Measurements from ENCODE around the gene CIAO3. TPM values are rescaled to one million over a fixed set of nuclear protein-coding genes. Genes with fewer than 3 reads are reported as not detected.
A peak's percentile ranks its signal among the peaks of the same experiment; 100 is the strongest.

CIAO3 gene
- total RNA-seq, 1 donor from 2014 or later, result 21.7 TPM

DNA sequence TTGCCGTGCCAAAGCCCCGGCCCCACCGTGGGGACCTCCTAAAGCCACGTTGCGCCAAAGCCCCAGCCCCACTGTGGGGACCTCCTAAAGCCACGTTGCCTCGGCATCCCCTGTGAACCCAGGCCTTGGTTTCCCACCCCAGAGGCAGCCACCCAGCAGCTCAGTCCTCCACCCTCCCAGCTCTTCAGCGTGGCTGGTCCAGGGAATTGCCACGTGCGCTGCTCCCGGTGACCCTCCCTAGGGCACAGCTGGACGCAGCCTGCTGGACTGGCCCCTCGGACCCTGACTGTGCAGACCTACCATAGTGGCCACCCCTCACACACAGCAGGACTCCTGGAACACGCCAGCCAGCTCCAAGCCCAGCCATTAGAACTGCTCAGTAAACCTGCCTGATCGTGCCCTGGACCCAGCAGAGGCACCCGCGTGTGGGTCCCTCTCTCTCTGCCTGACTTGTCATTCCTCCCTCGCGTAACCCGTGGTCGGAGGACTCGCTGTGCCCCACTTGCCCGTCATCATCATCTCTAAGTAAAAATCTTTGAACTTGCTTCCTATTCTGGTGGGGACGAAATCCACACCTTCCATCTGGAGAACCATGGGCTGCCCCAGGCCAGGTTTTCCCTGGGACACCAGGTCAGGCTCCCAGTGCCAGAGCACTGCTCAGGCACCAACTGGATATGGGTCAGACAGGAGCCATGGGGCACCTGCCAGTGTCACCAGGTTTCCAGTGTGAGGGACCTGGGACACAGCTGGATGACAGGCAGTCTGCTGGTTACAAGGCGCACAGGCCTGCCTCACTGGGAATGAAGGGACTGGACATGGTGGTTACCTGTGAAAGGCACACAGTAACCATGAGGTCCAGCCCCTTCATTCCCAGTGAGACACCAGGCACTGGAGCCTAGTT is 5.6 kb downstream of the CIAO3 start:
- DNase-seq (ENCODE audit: low read depth), result no peak

DNA sequence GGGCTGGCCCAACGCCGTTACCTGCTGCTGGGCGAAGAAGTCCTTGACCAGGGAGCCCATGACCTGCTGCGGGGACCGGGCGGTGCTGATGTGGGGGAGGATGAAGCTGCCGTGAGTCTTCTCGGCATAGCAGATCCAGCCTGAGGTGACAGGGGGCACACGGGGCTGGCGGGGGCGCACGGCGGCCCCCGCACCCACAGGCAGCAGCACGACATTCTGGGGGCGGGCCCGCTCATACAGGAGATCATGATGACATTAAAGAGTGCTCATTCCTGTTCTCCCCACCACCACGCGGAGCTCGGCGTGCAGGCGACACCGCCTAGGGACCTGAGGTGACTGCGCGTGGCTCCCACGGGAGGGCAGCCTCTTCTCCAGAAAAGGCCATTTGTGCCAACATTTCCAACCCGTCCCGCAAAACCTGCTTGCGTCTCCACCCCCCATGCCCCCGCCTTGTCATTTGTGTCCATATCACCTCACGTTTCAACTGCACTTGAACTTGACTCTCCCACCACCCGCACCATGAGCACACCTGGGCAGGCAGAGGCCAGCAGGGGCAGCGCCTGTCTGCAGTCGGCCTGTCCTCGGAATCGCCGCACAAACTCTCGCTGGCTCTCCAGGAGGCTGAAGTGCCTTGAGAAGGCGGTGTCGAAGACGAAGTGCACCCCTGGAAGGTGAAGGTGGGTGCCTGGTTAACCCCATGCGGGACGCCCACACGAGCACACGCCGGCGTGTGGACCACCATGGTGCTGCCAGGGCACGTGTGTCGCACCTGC is 6.4 kb downstream of the CIAO3 start:
- DNase-seq (ENCODE audit: low read depth), result no peak

GRCh38 chr16:733382-734207 is 7.2 kb downstream of the CIAO3 start:
- DNase-seq (ENCODE audit: low read depth), result no peak

DNA sequence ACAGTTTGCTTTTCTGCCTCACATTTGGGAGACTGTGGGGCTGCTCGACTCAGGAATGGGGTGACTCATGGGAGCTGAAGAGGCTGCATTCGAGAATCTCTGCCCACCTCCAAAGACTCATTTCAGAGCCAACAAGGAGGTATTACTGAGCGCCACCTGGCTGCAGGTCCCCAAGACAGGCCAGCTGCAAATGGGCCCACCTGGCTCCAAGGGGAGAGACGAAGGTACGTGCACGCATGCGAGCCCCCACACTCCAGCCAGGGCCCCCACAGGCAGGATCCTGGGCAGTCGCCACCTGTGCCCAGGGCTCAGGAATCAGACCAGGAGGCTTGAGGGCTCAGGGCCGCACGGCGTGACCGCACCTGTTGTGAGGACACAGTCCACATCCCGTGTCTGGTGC is 7.9 kb downstream of the CIAO3 start:
- no peak for DNase-seq (ENCODE audit: low read depth)

DNA sequence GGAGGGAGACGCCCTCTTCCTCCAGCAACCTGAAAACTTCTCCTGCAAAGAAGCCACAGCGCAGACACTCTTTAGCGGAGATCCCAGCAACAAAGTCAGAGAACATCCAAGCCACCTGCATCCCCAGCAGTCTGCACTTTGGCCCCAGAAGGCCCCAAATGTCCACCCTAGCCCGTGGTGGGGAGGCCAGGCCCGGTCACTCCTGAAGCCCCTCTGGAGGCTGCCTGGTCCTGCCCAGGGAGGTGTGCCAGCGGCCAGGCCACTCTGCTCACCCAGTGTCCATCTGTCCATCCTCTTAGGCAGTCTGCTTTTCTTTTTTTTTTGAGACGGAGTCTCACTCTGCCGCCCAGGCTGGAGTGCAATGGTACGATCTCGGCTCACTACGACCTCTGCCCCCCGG is 8.5 kb downstream of the CIAO3 start:
- no peak for DNase-seq (ENCODE audit: low read depth)

- no peak for DNase-seq (ENCODE audit: low read depth)
Measured at GRCh38 chr16:730666-731509, 9.9 kb downstream of the CIAO3 start.

DNA sequence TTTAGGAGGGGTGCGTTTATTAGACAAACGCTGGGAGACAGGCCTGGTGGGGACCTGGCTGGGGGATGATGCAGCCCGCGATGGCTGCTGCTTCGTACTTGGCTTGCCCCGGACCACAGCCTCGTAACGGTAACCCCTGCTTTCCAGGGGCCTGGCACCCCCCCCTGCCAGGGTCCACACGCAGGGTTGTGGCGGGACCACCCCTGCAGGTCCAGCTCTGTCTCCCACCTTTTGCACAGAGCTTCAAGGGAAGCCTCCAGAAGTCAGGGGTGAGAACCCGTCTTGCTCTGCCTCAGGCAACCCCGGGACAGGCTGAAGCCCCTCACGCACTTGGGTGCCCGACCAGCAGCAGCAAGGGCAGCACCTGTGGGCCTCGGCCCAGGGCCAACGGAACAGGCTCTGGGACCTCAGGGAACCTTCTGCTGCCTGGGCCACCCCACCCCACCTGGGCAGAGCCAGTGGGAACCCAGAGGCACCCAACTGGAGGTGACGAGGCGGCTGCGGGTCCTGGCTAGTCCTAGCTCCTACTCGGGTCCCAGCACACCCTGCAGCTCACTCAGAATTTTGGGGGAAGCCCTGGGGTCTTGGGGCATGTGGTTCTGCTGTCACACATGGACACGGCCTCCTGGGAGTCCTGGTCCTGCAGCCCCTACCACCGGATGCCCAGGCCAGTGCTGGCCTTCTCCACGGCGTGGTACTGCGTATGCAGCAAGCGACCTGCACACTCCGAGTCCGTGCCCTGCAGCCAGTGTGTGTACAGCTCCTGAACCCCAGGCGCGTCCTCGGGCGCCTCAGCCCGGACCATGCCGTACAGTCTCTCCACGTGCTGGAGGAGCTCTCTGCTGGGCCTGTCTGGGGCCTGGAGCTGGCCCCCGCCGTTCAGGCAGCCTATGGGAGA is 10.8 kb downstream of the CIAO3 start:
- DNase-seq (ENCODE audit: low read depth), result no peak

DNA sequence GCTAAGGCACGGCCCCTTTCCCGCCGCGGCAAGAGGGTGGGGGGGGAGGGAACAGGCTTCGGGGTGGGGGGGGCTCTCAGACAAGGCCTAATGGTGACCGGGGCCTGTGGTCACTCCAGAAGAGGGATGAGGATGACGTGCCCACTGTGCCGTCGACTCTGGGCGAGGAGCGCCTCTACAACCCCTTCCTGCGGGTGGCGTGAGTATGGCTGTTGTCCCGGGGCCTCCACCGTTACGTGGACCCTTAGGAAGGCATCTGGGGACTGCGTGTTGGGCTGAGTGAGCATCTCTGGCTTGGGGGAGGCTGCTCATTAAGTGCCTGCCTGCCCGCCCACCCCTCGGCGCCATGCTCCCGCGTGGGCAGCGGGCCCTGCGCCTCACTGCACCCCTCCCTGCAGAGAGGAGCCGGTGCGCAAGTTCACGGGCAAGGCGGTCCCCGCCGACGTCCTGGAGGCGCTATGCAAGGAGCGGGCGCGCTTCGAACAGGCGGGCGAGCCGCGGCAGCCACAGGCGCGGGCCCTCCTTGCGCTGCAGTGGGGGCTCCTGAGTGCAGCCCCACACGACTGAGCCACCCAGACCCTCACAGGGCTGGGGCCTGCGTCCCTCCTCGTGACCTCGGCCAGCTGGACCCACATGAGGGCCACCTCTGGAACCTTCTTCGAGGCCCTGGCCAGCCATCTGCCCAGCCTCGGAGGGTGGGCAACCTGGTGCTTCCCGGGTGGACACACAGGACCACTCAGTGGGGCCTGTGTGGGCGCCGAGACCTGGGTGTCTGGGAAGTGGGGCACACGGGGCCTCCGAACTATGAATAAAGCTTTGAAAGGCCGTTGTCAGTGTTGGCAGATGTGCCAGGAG is 11.7 kb downstream of the CIAO3 start:
- DNase-seq (ENCODE audit: low read depth), result no peak

GRCh38 chr16:728131-728889 is 12.5 kb downstream of the CIAO3 start:
- DNase-seq (ENCODE audit: low read depth), result peak; percentile 40

DNA sequence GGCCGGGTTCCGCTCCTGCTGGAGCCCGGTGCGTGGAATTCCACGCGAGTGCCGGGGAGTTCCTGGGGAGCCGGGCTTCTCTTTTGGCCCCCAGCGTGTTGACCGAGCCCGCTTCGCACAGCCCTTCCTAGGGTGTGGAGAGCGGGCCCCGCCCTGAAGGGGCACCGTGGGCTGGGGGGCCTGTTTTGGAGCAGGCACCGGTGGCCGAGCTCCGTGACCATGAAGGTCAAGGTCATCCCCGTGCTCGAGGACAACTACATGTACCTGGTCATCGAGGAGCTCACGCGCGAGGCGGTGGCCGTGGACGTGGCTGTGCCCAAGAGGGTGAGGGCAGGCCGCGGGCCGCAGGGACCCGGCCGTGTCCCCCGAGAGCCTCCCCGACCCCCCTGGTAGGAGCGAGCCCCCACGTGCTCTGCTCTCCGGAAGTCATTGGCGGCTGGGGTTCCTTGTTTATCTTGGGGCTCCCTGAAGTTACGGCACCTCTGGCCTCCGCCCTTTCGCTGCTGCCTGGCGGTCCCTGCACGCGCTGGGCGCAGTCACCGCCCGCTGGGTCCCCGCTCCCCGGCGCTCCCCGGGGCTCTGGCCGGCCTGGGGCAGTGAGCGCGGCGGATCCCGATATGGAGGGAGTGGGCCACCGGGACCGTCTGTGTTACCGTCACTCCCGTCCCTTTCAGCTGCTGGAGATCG is 13.4 kb downstream of the CIAO3 start:
- no peak for DNase-seq (ENCODE audit: low read depth)

DNA sequence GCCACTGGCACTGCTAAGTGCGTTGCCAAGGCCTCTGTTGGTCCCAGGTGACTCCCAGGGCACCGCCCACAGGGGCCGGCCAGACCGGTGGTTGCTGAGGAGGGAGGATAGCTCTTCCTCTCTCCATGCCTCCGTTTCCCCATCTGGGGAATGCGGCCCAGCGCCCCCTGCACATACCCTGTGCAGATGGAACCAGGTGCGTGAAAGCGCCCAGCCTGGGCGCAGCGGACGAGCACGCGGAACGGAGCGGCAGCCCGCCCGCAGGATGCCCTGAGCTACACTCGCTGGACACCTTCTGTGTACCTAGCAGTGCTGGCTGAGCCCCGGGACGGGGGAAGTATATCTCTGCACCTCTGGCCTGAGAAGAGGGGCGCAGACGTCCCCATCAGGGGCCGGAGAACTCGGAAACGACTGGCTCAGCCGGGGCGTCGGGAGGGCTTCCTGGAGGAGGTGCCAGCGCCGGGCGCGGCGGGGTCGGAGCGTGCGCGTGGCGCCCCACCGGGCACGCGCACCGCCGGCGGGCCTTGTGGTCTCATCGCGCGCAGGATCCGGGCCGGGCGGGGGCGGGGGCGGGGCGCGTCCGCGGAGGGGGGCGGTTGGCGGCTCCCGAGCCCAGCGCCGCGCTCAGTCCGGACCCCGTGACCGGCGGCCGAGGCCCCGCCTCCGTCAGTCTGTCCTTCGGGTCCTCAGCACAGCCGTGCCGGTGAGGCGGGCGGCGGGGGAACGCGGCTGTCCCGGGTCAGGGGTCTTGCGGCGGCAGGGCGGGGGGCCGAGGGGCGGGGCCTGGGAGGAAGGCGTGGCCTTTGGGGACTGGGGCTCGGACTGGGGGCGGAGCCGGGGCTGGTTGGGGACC is 14.1 kb downstream of the CIAO3 start, which contains the start of the genes CCDC78 and HAGHL:
Gene CCDC78 (minus strand): TSS at position 6 of the 853 bp plus-strand sequence. CDS start 76 bp downstream, outside the sequence.
Gene HAGHL (plus strand): TSS at position 669 of the 853 bp plus-strand sequence. CDS start 404 bp downstream, outside the sequence.
- no peak for DNase-seq (ENCODE audit: low read depth)

- no peak for DNase-seq (ENCODE audit: low read depth)
Measured at GRCh38 chr16:726188-726437, 14.7 kb downstream of the CIAO3 start.

GRCh38 chr16:725463-726187 is 15.2 kb downstream of the CIAO3 start:
- no peak for DNase-seq (ENCODE audit: low read depth)

DNA sequence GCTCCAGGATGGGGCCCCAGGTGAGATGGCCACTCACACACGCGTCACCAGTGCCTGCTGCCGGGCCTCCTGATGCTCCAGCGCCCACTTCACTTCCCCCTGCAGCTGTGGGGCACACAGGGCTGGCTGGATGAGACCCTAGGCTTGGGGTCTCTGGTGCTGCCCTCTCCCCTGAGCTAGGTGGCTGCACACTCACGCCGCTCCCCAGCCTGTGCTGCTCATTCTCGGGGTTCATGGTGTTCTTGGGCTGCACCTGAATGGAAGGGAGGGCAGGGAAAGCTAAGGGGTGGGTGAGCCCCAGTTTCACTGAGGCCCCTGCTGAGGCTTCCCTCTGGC is 15.8 kb downstream of the CIAO3 start:
- DNase-seq (ENCODE audit: low read depth), result no peak

DNA sequence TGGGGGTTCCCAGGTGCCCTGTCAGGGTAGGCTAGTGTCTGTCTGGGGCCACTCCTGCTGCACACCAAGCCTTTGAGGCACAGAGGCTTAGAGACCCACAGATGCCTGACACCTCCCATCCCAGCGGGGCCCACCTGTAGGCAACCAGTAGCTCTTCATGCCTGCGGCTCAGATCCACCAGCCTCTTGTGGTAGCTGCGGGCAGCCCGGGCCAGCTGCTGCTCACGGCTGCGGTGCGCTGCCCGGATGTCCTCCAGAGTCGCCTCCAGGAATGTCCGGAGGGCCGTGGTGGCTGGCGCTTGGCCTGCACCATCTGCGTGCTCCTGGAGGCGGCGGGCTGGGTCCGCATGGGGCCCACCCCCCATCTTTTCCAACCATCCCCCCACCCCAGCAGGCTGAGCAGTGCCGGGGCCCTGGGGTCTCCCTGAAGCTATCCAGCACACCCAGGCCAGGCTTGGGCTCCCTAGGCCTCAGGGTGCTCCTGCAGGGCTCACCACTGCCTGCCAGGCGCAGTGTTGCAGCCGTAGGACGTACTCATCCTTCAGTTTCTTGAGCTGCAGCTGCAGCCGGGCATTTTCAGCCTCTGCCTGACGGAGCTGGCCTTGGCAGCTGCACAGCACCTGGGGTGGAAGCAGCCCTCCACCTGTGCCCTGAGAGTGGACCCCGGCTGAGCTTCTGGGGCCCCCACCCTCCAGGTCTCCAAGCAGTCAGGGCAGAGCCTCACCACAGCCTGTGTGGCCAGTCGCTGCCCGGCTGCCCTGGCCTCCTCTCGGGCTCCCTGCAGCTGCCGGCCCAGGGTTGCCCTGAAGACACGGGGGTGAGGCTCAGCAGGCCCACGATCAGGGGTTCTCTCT is 16.4 kb downstream of the CIAO3 start:
- DNase-seq (ENCODE audit: low read depth), result no peak

Measured in renal cortical epithelial cell (primary cell).